Stimulated activated CD4-positive, alpha-beta T cell treated with anti-CD3 and anti-CD28 coated beads, TNF-alpha, amount 100 ng/mL, for 1 hour (primary cell): Measurements from ENCODE around the gene SGK2.
"Not testable (repeated sequence)": the region's sequence is repeated elsewhere in the genome, so short reads cannot be mapped to it uniquely, and the experiment has no call there.

Experiments
- DNase-seq, 3 donors: peaks; one replicate each; pipeline ENCODE4 v3.0.0-alpha.2; 2020; ENCODE audit warnings: low read depth in 3 of 3, low spot score in 1 of 3

Gene SGK2

DNA sequence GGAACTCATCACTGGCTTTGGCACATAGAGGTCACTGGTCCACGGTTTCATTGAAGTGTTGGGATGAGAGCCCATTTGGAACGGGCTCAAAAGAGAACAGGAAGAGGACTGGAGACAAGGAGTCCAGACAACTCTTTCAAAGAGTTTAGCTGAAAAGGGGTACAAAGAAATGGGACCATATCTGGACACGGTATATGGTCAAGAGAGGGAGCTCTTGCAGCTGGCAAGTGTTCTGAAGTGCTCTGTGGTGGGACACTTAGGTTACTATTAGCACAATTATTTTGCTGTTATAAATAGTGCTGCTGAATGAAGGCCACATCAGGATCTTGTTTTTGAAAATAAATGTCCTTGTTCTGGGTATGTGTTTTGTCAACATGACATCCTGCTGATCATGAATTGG lies 4.6 kb downstream of the SGK2 start:
- no peak for DNase-seq

GRCh38 chr20:43563991-43564390 lies 5.2 kb downstream of the SGK2 start:
- no peak for DNase-seq

- DNase-seq, result no peak
Measured at GRCh38 chr20:43564455-43564854, 5.6 kb downstream of the SGK2 start.

- DNase-seq, result no peak
Measured at GRCh38 chr20:43564993-43565757, 6.3 kb downstream of the SGK2 start.

DNA sequence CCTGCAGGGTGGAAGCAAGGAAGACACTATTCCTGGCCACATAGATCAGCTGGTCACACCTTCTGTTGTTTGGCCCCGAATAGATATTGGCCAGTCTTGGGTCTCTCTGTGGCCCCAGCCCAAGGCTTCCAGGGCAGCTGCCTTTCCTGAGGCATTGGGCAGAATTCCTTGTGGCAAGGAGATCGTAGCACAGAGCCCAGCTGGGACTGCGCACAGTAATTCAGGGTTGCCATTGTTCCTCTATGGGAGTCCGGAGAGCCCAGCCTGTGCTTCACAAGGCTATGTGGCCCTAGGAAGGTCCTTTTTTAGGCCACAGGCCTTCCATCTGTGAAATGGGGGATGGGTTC lies 6.9 kb downstream of the SGK2 start:
- no peak for DNase-seq

- no peak for DNase-seq
Measured at GRCh38 chr20:43567477-43567876, 8.7 kb downstream of the SGK2 start.

- no peak for DNase-seq
Measured at GRCh38 chr20:43568706-43569105, 9.9 kb downstream of the SGK2 start.

- no peak for DNase-seq
Measured at GRCh38 chr20:43569282-43569681, 10.5 kb downstream of the SGK2 start.

- no peak for DNase-seq
Measured at GRCh38 chr20:43570496-43570895, 11.7 kb downstream of the SGK2 start.

- DNase-seq, result no peak
Measured at GRCh38 chr20:43571310-43571709, 12.5 kb downstream of the SGK2 start.

- DNase-seq, result no peak
Measured at GRCh38 chr20:43571771-43572170, 12.9 kb downstream of the SGK2 start.

- DNase-seq, result no peak
Measured at GRCh38 chr20:43572891-43573290, 14.1 kb downstream of the SGK2 start.

DNA sequence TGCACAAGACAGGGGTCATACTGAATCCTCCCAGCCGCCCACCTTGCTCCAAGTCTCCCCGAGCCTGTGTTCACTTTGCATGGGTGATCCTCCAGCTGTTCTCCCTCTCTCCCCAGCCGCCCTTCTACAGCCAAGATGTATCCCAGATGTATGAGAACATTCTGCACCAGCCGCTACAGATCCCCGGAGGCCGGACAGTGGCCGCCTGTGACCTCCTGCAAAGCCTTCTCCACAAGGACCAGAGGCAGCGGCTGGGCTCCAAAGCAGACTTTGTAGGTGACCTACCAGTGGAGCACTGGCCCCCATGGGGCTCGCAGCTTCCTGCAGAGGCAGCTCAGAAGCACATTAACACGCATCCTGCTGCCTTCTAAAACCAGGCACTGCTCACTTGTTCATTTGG lies 17.3 kb downstream of the SGK2 start:
- DNase-seq, result no peak

GRCh38 chr20:43579861-43580793 lies 21.3 kb downstream of the SGK2 start:
- no peak for DNase-seq

GRCh38 chr20:43583133-43583864 lies 24.5 kb downstream of the SGK2 start:
- no peak for DNase-seq

DNA sequence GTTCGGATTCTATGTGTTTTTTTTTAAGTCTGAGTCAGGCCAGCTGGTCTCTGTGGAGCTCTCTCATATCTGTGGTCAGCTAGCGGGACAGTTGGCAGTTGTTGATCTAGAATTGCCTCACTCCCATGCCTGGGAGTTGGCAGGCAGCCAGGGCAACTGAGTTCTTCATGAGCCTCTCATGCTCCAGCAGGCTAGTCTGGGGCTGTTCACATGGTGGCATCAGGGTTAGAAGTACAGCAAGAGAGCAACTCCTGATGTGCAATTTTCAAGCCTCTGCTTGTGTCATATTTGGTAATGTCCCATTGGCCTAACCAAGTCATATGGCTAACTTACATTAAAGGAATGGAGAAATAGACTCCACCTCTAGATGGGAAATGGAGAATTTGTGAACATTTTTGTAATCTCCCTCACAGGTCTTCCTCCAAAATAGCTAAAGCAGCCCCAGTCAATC lies 25.2 kb downstream of the SGK2 start:
- no peak for DNase-seq

GRCh38 chr20:43584448-43585136 lies 25.8 kb downstream of the SGK2 start:
- DNase-seq, result no peak

- no peak for DNase-seq
Measured at GRCh38 chr20:43586641-43587040, 27.8 kb downstream of the SGK2 start.

- not testable (repeated sequence) for DNase-seq
Measured at GRCh38 chr20:43588526-43588925, 29.7 kb downstream of the SGK2 start.

DNA sequence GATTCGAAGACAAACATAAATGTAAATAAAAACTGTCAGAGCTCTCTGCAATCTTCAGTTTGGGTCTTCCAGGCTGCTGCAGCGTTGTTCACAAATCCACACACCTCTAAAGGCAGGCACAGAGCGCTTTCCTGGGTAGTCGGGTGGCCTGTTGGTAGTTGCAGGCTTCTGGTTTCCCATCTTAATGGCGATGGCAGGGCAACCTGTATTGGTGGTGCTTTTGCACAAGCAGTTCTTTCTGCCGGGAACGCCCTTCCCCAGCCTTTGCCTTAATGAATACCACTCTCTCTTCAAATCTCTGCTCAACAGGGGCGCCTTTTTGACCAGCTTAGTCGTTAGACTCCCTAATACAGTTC lies 31.2 kb downstream of the SGK2 start:
- DNase-seq, result no peak
